Purkinje cell (primary cell): ENCODE results near the gene ETDA. TPM values are rescaled to one million over a fixed set of nuclear protein-coding genes. Genes with fewer than 3 reads are reported as not detected.

Source experiments
- polyA plus RNA-seq: library from polyadenylated mRNA; unstranded; fragments of >200 nt; fragmentation: Nextera tagmentation; gene quantifications from 2 replicates; pipeline ENCODE4 v1.2.1, GENCODE V29; 2014

ETDA gene
- not detected in 2 replicates for polyA plus RNA-seq

DNA sequence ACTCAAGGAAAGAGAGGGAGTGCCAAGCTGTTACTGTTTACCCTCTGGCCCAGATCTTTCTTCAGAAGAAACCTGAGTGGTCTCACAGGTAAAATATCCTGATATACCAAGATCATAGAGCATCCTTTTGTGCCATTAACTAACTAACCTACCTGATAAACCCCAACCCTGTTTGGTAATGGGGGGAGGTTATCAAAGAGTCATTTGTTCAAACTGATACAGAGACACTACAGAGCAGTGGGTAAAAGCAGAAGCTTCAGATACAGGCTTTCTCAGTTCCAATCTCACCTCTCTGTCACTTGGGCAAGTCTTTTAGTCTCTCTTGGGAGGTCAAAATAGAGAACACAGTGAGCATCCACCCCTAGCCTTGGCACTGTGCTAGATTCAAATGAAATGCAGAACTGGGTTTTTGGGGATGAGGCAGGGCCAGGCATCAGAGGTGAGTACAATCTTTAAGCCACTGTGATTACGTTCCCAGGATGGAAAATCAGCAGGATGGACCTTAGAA is at the start of gene ETDA:
TSS of gene ETDA (plus strand) at position 51 of the 508 bp plus-strand sequence. CDS start 1,216 bp downstream, outside the sequence.

Other genes with a start within 250 kb of the ETDA start
- 3.0 and 5.2 TPM in 2 replicates for gene RTL8B, start 229.5 kb upstream of the ETDA start, polyA plus RNA-seq
- 108 and 139 TPM in 2 replicates for gene RTL8C, start 219.7 kb upstream of the ETDA start, polyA plus RNA-seq
- 31.0 and 44.4 TPM in 2 replicates for gene RTL8A, start 199.9 kb upstream of the ETDA start, polyA plus RNA-seq
- 2.4 TPM in 1 of 2 replicates, not detected in the other for gene SMIM10L2B, start 153.3 kb upstream of the ETDA start, polyA plus RNA-seq
- not detected in 2 replicates for gene ETDB, start 131.5 kb upstream of the ETDA start, polyA plus RNA-seq
- gene CT55, start 80.7 kb upstream of the ETDA start, polyA plus RNA-seq = 0.22 TPM in 1 of 2 replicates, not detected in the other
- not detected in 2 replicates for gene ETDC, start 57.4 kb downstream of the ETDA start, polyA plus RNA-seq
- gene ZNF75D, start 92.0 kb downstream of the ETDA start, polyA plus RNA-seq = 1.5 and 3.4 TPM in 2 replicates
- 4.0 and 4.7 TPM in 2 replicates for gene ZNF449, start 92.7 kb downstream of the ETDA start, polyA plus RNA-seq
- 0.73 and 1.5 TPM in 2 replicates for gene SMIM10L2A, start 169.9 kb downstream of the ETDA start, polyA plus RNA-seq